HG03460 (cell line): ENCODE data around the gene LRRC37A2.
A peak's percentile ranks its signal among the peaks of the same experiment; 100 is the strongest.
"Not testable (repeated sequence)": the region's sequence is repeated elsewhere in the genome, so short reads cannot be mapped to it uniquely, and the experiment has no call there.

Experiments
- ATAC-seq: cut with Tn5 transposase; IDR thresholded peaks from one replicate; pipeline ENCODE4 v1.9.1; 2021; ENCODE audit not compliant: unreplicated experiment

Gene LRRC37A2

DNA sequence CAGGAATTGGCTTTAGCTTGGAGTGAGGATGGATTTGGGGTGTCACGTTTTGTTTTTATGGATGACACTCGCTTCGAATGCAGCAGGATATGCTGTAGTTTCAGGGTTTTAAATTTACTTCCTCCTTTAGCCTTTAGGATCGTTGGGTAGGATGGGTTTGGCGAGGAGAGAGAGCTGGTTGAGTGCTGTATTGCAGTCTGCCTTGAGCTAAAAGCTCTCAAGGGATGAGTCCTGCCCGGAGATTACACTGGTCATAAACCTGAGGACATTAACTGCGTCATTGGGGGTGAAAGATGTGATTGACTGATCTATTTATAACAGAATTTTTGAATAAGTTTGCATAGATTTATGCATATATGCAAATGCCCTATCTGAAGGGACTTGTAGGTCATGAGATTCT lies 79.1 kb downstream of the LRRC37A2 start:
- not testable (repeated sequence) for ATAC-seq

GRCh38 chr17:46598344-46598931 lies 86.2 kb downstream of the LRRC37A2 start:
- ATAC-seq: not testable (repeated sequence)

GRCh38 chr17:46600767-46601166 lies 88.5 kb downstream of the LRRC37A2 start:
- not testable (repeated sequence) for ATAC-seq

DNA sequence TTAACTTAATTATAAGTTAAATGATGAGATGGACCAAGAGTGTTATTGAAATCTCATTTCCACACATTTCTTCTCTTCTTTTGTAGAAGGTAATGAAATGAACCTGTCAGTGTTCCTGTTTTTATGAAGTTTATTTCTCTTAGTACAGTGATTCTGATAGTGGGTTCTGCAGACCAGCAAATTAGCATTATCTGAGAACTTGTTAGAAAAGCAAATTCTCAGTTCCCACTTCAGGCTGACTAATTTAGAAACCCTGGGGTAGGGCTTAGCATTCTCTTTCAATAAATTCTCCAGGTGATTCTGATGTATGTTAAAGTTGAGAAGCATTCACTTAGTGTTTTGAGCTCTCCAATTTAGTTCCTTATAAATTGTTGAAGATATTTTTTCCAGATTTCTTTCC lies 90.9 kb downstream of the LRRC37A2 start:
- ATAC-seq: peak; percentile 83
